Vagina (tissue), 2 donors: ENCODE results near the gene ZNF385B. TPM values are rescaled to one million over a fixed set of nuclear protein-coding genes. Genes with fewer than 3 reads are reported as not detected.

Experiments used
- DNase-seq, 2 donors: peaks; one replicate each; pipeline ENCODE4 v3.0.0-alpha.2; 2017; ENCODE audit errors: extremely low spot score in 2 of 2
- H3K27ac ChIP-seq: fragments of 200-600 bp; sonication (generic); one replicate; pipeline ENCODE4 v1.5.1; 2019
- H3K27me3 ChIP-seq: fragments of 200-600 bp; sonication (generic); one replicate; pipeline ENCODE4 v1.5.1; 2019
- H3K36me3 ChIP-seq, 2 donors: fragments of 200-600 bp; sonication (generic); one replicate each; pipeline ENCODE4 v1.5.1; 2017 to 2019
- H3K4me1 ChIP-seq: fragments of 200-600 bp; sonication (generic); one replicate; pipeline ENCODE4 v1.5.1; 2019
- H3K4me3 ChIP-seq, 2 donors: fragments of 200-600 bp; sonication (generic); 1 replicate in 1 of 2; 2 replicates in 1 of 2; pipeline ENCODE4 v1.5.1; 2016 to 2019
- H3K9me3 ChIP-seq: fragments of 200-600 bp; sonication (generic); one replicate; pipeline ENCODE4 v1.5.1; 2019
- CTCF ChIP-seq, 3 experiments: fragments of 450-650 bp in 2 of 3; fragments of 200-600 bp in 1 of 3; sonication (generic) in 1 of 3; IDR thresholded peaks; one replicate each; pipeline ENCODE4 v1.5.1; 2017 to 2019; ENCODE audit warnings: antibody characterized with exemption in 3 of 3, mild to moderate bottlenecking in 2 of 3, moderate library complexity in 2 of 3
- POLR2A ChIP-seq, 2 donors: fragments of 450-650 bp; IDR thresholded peaks; one replicate each; pipeline ENCODE4 v1.6.1; 2017; ENCODE audit warnings: antibody characterized with exemption in 2 of 2, mild to moderate bottlenecking in 2 of 2, moderate library complexity in 2 of 2
- POLR2AphosphoS5 ChIP-seq, 2 donors: sonication (generic); formaldehyde crosslinking; IDR thresholded peaks; one replicate each; pipeline ENCODE4 v1.9.0; 2017; ENCODE audit warnings: antibody characterized with exemption in 2 of 2, mild to moderate bottlenecking in 2 of 2, low read depth in 1 of 2; ENCODE audit not compliant: insufficient read depth in 1 of 2
- intact Hi-C: fragments of 100-400 bp; cut with DNase I; formaldehyde crosslinking; loops from one replicate; pipeline ENCODE4 v1.15.1; 2023
- total RNA-seq: library from RNA; depleted of rRNA; stranded (reverse); fragments of >200 nt; gene quantifications from one replicate; pipeline ENCODE4 v1.2.3, GENCODE V29; 2016

The ZNF385B gene
- total RNA-seq, 1 donor from 2014 or later = 11.5 TPM

- TF ChIP-seq POLR2AphosphoS5 (IDR thresholded peaks at IDR 0.05; ENCODE audit: insufficient read depth in 1 of 2, low read depth in 1 of 2) (no peak), POLR2A (IDR thresholded peaks at IDR 0.05) (no peak), CTCF (IDR thresholded peaks at IDR 0.05) (no peak)
- no peak for DNase-seq
- Histone ChIP-seq H3K9me3 (no peaks in the 10 kb centered on the region), H3K36me3 (no peaks in the 10 kb centered on the region), H3K27me3 (no peaks in the 10 kb centered on the region), H3K4me3 (no peak overlapping the region), H3K27ac (no peak overlapping the region), H3K4me1 (no peaks in the 10 kb centered on the region)
- intact Hi-C loops = no loop called here
These were observed 418.2 kb downstream of the ZNF385B start for GRCh38 chr2:179443180-179443579.

- no peaks in the 10 kb centered on the region for H3K36me3 ChIP-seq
- H3K27me3 ChIP-seq = no peaks in the 10 kb centered on the region
- no peaks in the 10 kb centered on the region for H3K4me1 ChIP-seq
- H3K27ac ChIP-seq = no peak overlapping the region
- no peak for TF ChIP-seq POLR2AphosphoS5 (IDR thresholded peaks at IDR 0.05; ENCODE audit: insufficient read depth in 1 of 2, low read depth in 1 of 2)
- TF ChIP-seq POLR2A (IDR thresholded peaks at IDR 0.05) = no peak
- TF ChIP-seq CTCF (IDR thresholded peaks at IDR 0.05) = no peak
- no peaks in the 10 kb centered on the region for H3K9me3 ChIP-seq
- DNase-seq = no peak
- no peak overlapping the region for H3K4me3 ChIP-seq
- intact Hi-C loops = no loop called here
These were observed 419.2 kb downstream of the ZNF385B start for GRCh38 chr2:179442206-179442605.

GRCh38 chr2:179441551-179441950 is 419.9 kb downstream of the ZNF385B start:
- Histone ChIP-seq H3K27ac (no peak overlapping the region), H3K4me1 (no peaks in the 10 kb centered on the region), H3K9me3 (no peaks in the 10 kb centered on the region), H3K36me3 (no peaks in the 10 kb centered on the region), H3K4me3 (no peak overlapping the region), H3K27me3 (no peaks in the 10 kb centered on the region)
- intact Hi-C loops = no loop called here
- no peak for TF ChIP-seq CTCF (IDR thresholded peaks at IDR 0.05)
- no peak for TF ChIP-seq POLR2AphosphoS5 (IDR thresholded peaks at IDR 0.05; ENCODE audit: insufficient read depth in 1 of 2, low read depth in 1 of 2)
- no peak for TF ChIP-seq POLR2A (IDR thresholded peaks at IDR 0.05)
- DNase-seq = no peak

- TF ChIP-seq CTCF (IDR thresholded peaks at IDR 0.05) (peak in 2 of 3 experiments; percentile 10 to 43), POLR2AphosphoS5 (IDR thresholded peaks at IDR 0.05; ENCODE audit: insufficient read depth in 1 of 2, low read depth in 1 of 2) (no peak), POLR2A (IDR thresholded peaks at IDR 0.05) (no peak)
- H3K27me3 ChIP-seq = no peaks in the 10 kb centered on the region
- intact Hi-C loops = no loop called here
These were observed 420.7 kb downstream of the ZNF385B start for GRCh38 chr2:179440642-179441251.

DNA sequence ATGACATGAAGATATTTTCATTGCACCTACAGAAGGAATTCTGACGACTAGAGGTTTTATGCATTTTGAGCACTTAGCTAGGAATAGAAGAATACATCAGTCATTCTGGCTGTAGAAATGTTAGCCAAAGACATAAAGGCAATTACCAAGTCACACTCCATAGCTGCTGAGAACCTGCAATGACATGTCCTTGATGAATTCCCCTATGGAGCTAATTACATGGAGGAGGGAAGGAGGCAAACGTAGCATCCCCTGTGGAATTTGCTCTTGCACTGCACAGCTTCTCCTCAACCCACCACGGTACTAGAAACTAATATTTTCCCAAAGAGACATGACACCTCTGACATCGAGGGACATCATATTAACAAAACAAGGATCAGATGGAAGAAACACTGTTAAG is 422.8 kb downstream of the ZNF385B start:
- no peak for DNase-seq
- Histone ChIP-seq H3K27me3 (no peaks in the 10 kb centered on the region), H3K9me3 (no peaks in the 10 kb centered on the region), H3K36me3 (no peaks in the 10 kb centered on the region), H3K4me1 (no peaks in the 10 kb centered on the region), H3K27ac (no peak overlapping the region), H3K4me3 (no peak overlapping the region)
- TF ChIP-seq POLR2A (IDR thresholded peaks at IDR 0.05) (no peak), POLR2AphosphoS5 (IDR thresholded peaks at IDR 0.05; ENCODE audit: insufficient read depth in 1 of 2, low read depth in 1 of 2) (no peak), CTCF (IDR thresholded peaks at IDR 0.05) (no peak)
- intact Hi-C loops = no loop called here

More at GRCh38 chr2:179440642-179441251, 420.7 kb downstream of the ZNF385B start:
- Histone ChIP-seq H3K9me3 (no peaks in the 10 kb centered on the region), H3K36me3 (no peaks in the 10 kb centered on the region), H3K27ac (no peak overlapping the region), H3K4me1 (no peaks in the 10 kb centered on the region), H3K4me3 (no peak overlapping the region)
- no peak for DNase-seq
